ENCODE data around the gene KRT23.

The KRT23 gene

GRCh38 chr17:40937384-40937819 lies at the start of gene KRT23:
KRT23 (minus strand) TSS chr17:40937646; CDS start chr17:40936603, 1,043 bp downstream.
- no peak for TF ChIP-seq CTCF (IDR thresholded peaks at IDR 0.05)

- no peak for TF ChIP-seq CTCF (IDR thresholded peaks at IDR 0.05)
These were observed 49.5 kb upstream of the KRT23 start for GRCh38 chr17:40986920-40987319.

- no peak for TF ChIP-seq CTCF (IDR thresholded peaks at IDR 0.05)
These were observed 46.8 kb upstream of the KRT23 start, which contains the start of gene KRT40 for GRCh38 chr17:40984226-40984625. KRT40 (minus strand) TSS chr17:40984326; CDS start chr17:40984273, 53 bp downstream.

- TF ChIP-seq CTCF (IDR thresholded peaks at IDR 0.05): no peak
These were observed 43.7 kb upstream of the KRT23 start for GRCh38 chr17:40981115-40981514.

- no peak for TF ChIP-seq CTCF (IDR thresholded peaks at IDR 0.05)
These were observed 43.1 kb upstream of the KRT23 start for GRCh38 chr17:40980596-40980995.

- no peak for TF ChIP-seq CTCF (IDR thresholded peaks at IDR 0.05)
These were observed 42.7 kb upstream of the KRT23 start for GRCh38 chr17:40980117-40980516.

GRCh38 chr17:40978575-40979151 lies 41.2 kb upstream of the KRT23 start:
- no peak for TF ChIP-seq CTCF (IDR thresholded peaks at IDR 0.05)

- TF ChIP-seq CTCF (IDR thresholded peaks at IDR 0.05): no peak
These were observed 38.1 kb upstream of the KRT23 start for GRCh38 chr17:40975516-40975915.

All from LNCAP (cell line).